Thyroid gland (tissue), 4 donors: Measurements from ENCODE around the gene PIK3R4. TPM values are rescaled to one million over a fixed set of nuclear protein-coding genes. Genes with fewer than 3 reads are reported as not detected.
A peak's percentile ranks its signal among the peaks of the same experiment; 100 is the strongest.

Experiments
- DNase-seq, 2 donors: peaks; one replicate each; pipeline ENCODE4 v3.0.0-alpha.2; 2019
- H3K27ac ChIP-seq, 3 donors: fragments of 200-600 bp; sonication (generic); 1 replicate in 2 of 3; 2 replicates in 1 of 3; pipeline ENCODE4 v1.5.1; 2016 to 2019; ENCODE audit warnings: mild to moderate bottlenecking in 1 of 3, moderate library complexity in 1 of 3
- H3K27me3 ChIP-seq: fragments of 200-600 bp; sonication (generic); one replicate; pipeline ENCODE4 v1.5.1; 2019
- H3K36me3 ChIP-seq, 2 donors: fragments of 200-600 bp; sonication (generic); one replicate each; pipeline ENCODE4 v1.5.1; 2016 to 2019
- H3K4me1 ChIP-seq, 2 donors: fragments of 200-600 bp; sonication (generic); one replicate each; pipeline ENCODE4 v1.5.1; 2017 to 2019
- H3K4me3 ChIP-seq, 3 donors: fragments of 200-600 bp; sonication (generic); replicated peaks in 1 of 3; 1 replicate in 2 of 3; 2 replicates in 1 of 3; pipeline ENCODE4 v1.5.1; 2016; ENCODE audit warnings: mild to moderate bottlenecking in 1 of 3
- H3K9me3 ChIP-seq: fragments of 200-600 bp; sonication (generic); one replicate; pipeline ENCODE4 v1.5.1; 2017
- POLR2A ChIP-seq, 2 donors: fragments of 450-650 bp; IDR thresholded peaks; one replicate each; pipeline ENCODE4 v1.6.1; 2017; ENCODE audit warnings: antibody characterized with exemption in 2 of 2, mild to moderate bottlenecking in 2 of 2, moderate library complexity in 1 of 2
- WGBS, 2 donors: methylation state at CpG; one replicate each; pipeline ENCODE4 v1.1.5; 2017; 5-methylcytosine and 5-hydroxymethylcytosine counted together
- intact Hi-C: fragments of 100-400 bp; cut with DNase I; formaldehyde crosslinking; loops from one replicate; pipeline ENCODE4 v1.15.1; 2023
- total RNA-seq, 4 donors: library from RNA; depleted of rRNA; stranded (reverse); fragments of >200 nt; gene quantifications; one replicate each; pipeline ENCODE4 v1.2.3, GENCODE V29; 2016
- TF ChIP-seq, protein P1 (sequence below), 6 experiments: fragments of 200-600 bp in 3 of 6; fragments of 450-650 bp in 3 of 6; sonication (generic) in 3 of 6; IDR thresholded peaks; one replicate each; pipeline ENCODE4 v1.5.1; 2016 to 2019; ENCODE audit warnings: antibody characterized with exemption in 6 of 6, mild to moderate bottlenecking in 2 of 6, inconsistent platforms in 1 of 6, moderate library complexity in 1 of 6

The PIK3R4 gene
- total RNA-seq, 4 donors from 2014 or later = 50.5 to 61.3 (median 54.7) TPM

- 97 to 99% methylated on average over 2 of the region's 2 CpGs for WGBS, 2 donors
- no peaks in the 10 kb centered on the region for H3K36me3 ChIP-seq
- H3K9me3 ChIP-seq = no peaks in the 10 kb centered on the region
- peaks cover 37 to 55% of the 10 kb centered on the region in 2 donors for H3K4me1 ChIP-seq
- no peak overlapping the region for H3K4me3 ChIP-seq
- DNase-seq = no peak
- TF ChIP-seq, protein P1, sequence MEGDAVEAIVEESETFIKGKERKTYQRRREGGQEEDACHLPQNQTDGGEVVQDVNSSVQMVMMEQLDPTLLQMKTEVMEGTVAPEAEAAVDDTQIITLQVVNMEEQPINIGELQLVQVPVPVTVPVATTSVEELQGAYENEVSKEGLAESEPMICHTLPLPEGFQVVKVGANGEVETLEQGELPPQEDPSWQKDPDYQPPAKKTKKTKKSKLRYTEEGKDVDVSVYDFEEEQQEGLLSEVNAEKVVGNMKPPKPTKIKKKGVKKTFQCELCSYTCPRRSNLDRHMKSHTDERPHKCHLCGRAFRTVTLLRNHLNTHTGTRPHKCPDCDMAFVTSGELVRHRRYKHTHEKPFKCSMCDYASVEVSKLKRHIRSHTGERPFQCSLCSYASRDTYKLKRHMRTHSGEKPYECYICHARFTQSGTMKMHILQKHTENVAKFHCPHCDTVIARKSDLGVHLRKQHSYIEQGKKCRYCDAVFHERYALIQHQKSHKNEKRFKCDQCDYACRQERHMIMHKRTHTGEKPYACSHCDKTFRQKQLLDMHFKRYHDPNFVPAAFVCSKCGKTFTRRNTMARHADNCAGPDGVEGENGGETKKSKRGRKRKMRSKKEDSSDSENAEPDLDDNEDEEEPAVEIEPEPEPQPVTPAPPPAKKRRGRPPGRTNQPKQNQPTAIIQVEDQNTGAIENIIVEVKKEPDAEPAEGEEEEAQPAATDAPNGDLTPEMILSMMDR (IDR thresholded peaks at IDR 0.05) = no peak
- TF ChIP-seq POLR2A (IDR thresholded peaks at IDR 0.05) = no peak
- H3K27ac ChIP-seq = no peak overlapping the region
- no peaks in the 10 kb centered on the region for H3K27me3 ChIP-seq
- intact Hi-C loops = no loop called here
Measured at GRCh38 chr3:130743354-130743753, 3.3 kb downstream of the PIK3R4 start.

DNA sequence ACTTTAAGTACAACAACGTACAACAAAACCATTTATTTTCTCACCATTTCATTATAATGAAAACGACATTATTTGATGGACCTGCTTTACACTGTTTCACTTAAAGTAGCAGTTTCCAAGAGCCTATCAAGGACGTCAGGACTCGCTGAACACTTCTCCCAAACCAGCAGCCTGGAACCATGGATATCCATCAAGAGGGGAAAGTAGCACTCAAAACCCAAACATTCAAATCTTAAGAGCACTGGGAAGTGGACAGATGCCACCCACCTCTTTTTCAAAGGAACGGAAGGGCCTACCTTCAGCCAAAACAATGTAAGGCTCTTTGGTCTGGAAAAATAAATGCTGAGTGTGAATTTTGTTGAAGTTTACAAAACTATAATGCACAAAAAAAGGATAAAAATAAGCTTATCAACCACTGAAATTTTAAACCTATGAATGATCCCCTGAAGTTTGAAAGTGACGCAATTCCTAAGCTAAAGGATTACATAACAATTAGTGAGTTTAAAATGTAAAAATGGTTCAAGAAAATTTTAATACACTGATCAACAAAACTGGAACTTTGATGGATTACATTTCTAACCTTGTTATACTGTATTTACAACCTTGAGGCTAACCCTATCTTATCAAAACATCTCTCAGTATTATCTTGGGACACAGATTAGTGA, 4.6 kb downstream of the PIK3R4 start:
- Histone ChIP-seq H3K36me3 (no peaks in the 10 kb centered on the region), H3K9me3 (no peaks in the 10 kb centered on the region), H3K4me3 (no peak overlapping the region), H3K27me3 (no peaks in the 10 kb centered on the region), H3K4me1 (peaks cover 37 to 55% of the 10 kb centered on the region in 2 donors), H3K27ac (peak overlapping the region in 1 of 3 donors; percentile 21)
- intact Hi-C loops = no loop called here
- DNase-seq = peak; percentile 56 to 67
- TF ChIP-seq, protein P1 (IDR thresholded peaks at IDR 0.05) = no peak
- no peak for TF ChIP-seq POLR2A (IDR thresholded peaks at IDR 0.05)
- 37 to 45% methylated on average over 6 of the region's 6 CpGs for WGBS, 2 donors

- Histone ChIP-seq H3K27me3 (no peaks in the 10 kb centered on the region), H3K4me1 (peaks cover 30 to 40% of the 10 kb centered on the region in 2 donors)
Measured at GRCh38 chr3:130739848-130740247, 6.8 kb downstream of the PIK3R4 start.

GRCh38 chr3:130738241-130738640, 8.4 kb downstream of the PIK3R4 start:
- H3K4me1 ChIP-seq = peaks cover 27% of the 10 kb centered on the region in 2 donors
- TF ChIP-seq, protein P1 (IDR thresholded peaks at IDR 0.05) = no peak
- TF ChIP-seq POLR2A (IDR thresholded peaks at IDR 0.05) = no peak
- WGBS, 2 donors = 93 to 96% methylated on average over 4 of the region's 4 CpGs
- no peaks in the 10 kb centered on the region for H3K9me3 ChIP-seq
- no peak overlapping the region for H3K4me3 ChIP-seq
- no peak for DNase-seq
- H3K27me3 ChIP-seq = no peaks in the 10 kb centered on the region
- peaks cover 0 to 4% of the 10 kb centered on the region in 2 donors for H3K36me3 ChIP-seq
- intact Hi-C loops = no loop called here
- H3K27ac ChIP-seq = no peak overlapping the region

More at GRCh38 chr3:130739848-130740247, 6.8 kb downstream of the PIK3R4 start:
- Histone ChIP-seq H3K36me3 (no peaks in the 10 kb centered on the region), H3K9me3 (no peaks in the 10 kb centered on the region), H3K27ac (no peak overlapping the region), H3K4me3 (no peak overlapping the region)
- no peak for TF ChIP-seq POLR2A (IDR thresholded peaks at IDR 0.05)
- TF ChIP-seq, protein P1 (IDR thresholded peaks at IDR 0.05) = no peak
- intact Hi-C loops = no loop called here
- no peak for DNase-seq

- peaks cover 0 to 5% of the 10 kb centered on the region in 2 donors for H3K36me3 ChIP-seq
- H3K9me3 ChIP-seq = no peaks in the 10 kb centered on the region
- no peak overlapping the region for H3K4me3 ChIP-seq
- no peak for TF ChIP-seq POLR2A (IDR thresholded peaks at IDR 0.05)
- TF ChIP-seq, protein P1 (IDR thresholded peaks at IDR 0.05) = no peak
- no peak for DNase-seq
- intact Hi-C loops = no loop called here
- peaks cover 20% of the 10 kb centered on the region in 2 donors for H3K4me1 ChIP-seq
- H3K27me3 ChIP-seq = no peaks in the 10 kb centered on the region
- 92 to 96% methylated on average over 2 of the region's 2 CpGs for WGBS, 2 donors
- no peak overlapping the region for H3K27ac ChIP-seq
Measured at GRCh38 chr3:130737622-130738021, 9.0 kb downstream of the PIK3R4 start.
